Mesodermal cell (in vitro differentiated cells): Measurements from ENCODE around the gene LCN1.

Experiments used
- H3K27ac ChIP-seq: 2 replicates; pipeline ENCODE4 v1.7.0; 2013; ENCODE audit warnings: mild to moderate bottlenecking, low read depth, low read length, moderate library complexity; ENCODE audit not compliant: severe bottlenecking
- H3K36me3 ChIP-seq: 2 replicates; pipeline ENCODE4 v1.7.1; 2013; ENCODE audit warnings: mild to moderate bottlenecking, low read length, moderate library complexity; ENCODE audit not compliant: control insufficient read depth, insufficient read depth
- H3K4me1 ChIP-seq: one replicate; pipeline ENCODE4 v1.7.1; 2013; ENCODE audit warnings: mild to moderate bottlenecking, low read length; ENCODE audit not compliant: insufficient read depth, control insufficient read depth, poor library complexity, severe bottlenecking
- H3K4me3 ChIP-seq: 2 replicates; pipeline ENCODE4 v1.7.0; 2013; ENCODE audit warnings: low read length, control low read depth, mild to moderate bottlenecking; ENCODE audit not compliant: insufficient read depth, poor library complexity, severe bottlenecking; ENCODE audit errors: extremely low read depth
- H3K9me3 ChIP-seq: 2 replicates; pipeline ENCODE4 v1.7.1; 2013; ENCODE audit warnings: mild to moderate bottlenecking, low read length, moderate library complexity; ENCODE audit not compliant: control insufficient read depth
- WGBS, 2 experiments: methylation state at CpG; one replicate each; pipeline ENCODE4 v1.1.5; 2013; ENCODE audit warnings: missing lambda C conversion rate in 2 of 2; ENCODE audit not compliant: insufficient coverage in 2 of 2; 5-methylcytosine and 5-hydroxymethylcytosine counted together

Gene LCN1

DNA sequence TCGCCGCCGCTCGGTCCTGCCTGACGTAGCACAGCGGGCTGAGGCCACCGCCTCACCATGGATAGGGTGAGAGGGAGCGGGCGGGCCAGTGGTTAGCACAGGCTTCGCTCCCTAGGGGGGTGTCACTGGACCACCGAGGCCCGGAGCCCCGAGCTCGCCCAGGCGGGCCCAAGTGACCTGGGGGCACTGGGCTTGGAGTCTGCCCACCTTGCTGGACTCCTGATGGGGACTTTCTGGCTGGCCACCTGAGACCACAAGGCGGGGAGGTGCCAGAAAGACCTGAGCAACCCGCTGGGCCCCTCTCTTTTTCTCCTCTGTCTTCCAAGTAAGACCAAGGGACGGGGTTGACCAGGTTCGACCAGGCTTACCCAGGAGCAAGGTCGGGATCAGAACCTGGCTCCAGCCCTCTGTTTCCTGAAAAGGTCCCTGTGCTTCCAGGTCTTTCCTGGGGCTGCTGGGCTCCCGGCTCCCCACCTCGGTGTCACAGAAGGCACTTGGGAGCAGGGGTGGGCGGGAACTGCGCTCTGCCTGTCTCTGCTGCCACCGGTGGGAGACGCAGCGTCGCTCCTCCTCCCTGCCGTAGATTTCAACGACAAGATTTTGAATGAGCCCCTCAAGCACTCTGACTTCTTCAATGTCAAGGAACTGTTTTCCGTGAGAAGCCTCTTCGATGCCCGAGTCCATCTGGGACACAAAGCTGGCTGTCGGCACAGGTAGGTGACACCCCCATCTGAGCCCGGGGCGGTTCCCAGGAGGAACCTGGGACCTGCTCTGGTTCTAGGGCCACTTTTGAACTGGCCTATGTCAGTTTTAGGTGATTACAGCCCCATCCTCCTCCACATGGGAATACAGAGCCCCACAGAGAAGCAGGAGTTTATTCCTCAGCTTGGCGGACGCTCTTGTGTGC is 19.7 kb upstream of the LCN1 start:
- H3K27ac ChIP-seq = peak overlapping the region; percentile 49
- 36 to 44% methylated on average over 34 to 38 of the region's 38 CpGs for WGBS, 2 experiments

GRCh38 chr9:135502168-135502872 is 18.9 kb upstream of the LCN1 start:
- Histone ChIP-seq H3K27ac (no peak overlapping the region), H3K4me1 (peaks cover 8% of the 10 kb centered on the region), H3K36me3 (peaks cover 39% of the 10 kb centered on the region), H3K4me3 (peak overlapping the region; percentile 89), H3K9me3 (no peaks in the 10 kb centered on the region)
- 94 to 99% methylated on average over 15 of the region's 15 CpGs for WGBS, 2 experiments

More for the DNA sequence above, 19.7 kb upstream of the LCN1 start:
- Histone ChIP-seq H3K4me1 (peaks cover 8% of the 10 kb centered on the region), H3K9me3 (no peaks in the 10 kb centered on the region), H3K36me3 (peaks cover 39% of the 10 kb centered on the region), H3K4me3 (peak overlapping the region; percentile 89)

DNA sequence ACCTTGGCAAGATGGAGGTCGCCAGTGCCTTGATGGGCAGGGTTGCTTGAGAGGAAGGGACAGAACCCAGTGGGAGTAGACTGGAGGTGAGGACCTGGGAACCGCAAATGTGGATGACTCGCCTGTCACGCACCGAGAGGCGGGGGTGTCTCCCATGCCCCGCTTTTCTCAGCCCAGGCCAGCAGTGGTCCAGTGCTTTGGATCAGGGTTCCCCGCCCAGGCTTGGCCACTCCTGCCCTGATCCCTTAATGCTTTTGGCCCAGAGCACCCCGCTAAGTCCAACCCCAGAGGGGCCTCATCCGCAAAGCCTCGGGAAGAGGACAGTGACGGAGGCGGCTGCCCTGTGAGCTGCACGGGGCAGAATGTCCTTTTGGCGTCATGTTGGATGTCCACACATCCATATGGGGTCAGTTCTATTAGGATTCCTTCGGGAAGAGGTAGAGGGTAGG is 18.3 kb upstream of the LCN1 start:
- no peak overlapping the region for H3K27ac ChIP-seq
- H3K36me3 ChIP-seq = peaks cover 39% of the 10 kb centered on the region
- 94 to 97% methylated on average over 16 of the region's 16 CpGs for WGBS, 2 experiments
- no peak overlapping the region for H3K4me3 ChIP-seq
- no peaks in the 10 kb centered on the region for H3K9me3 ChIP-seq
- H3K4me1 ChIP-seq = peaks cover 8% of the 10 kb centered on the region

- WGBS, 2 experiments = 94 to 98% methylated on average over 39 of the region's 41 CpGs
- H3K4me3 ChIP-seq = no peak overlapping the region
- H3K27ac ChIP-seq = no peak overlapping the region
- H3K36me3 ChIP-seq = peaks cover 39% of the 10 kb centered on the region
- no peaks in the 10 kb centered on the region for H3K9me3 ChIP-seq
- H3K4me1 ChIP-seq = peaks cover 8% of the 10 kb centered on the region
Measured at GRCh38 chr9:135503371-135504261, 17.6 kb upstream of the LCN1 start.

GRCh38 chr9:135504262-135505243 is 16.7 kb upstream of the LCN1 start:
- Histone ChIP-seq H3K4me3 (no peak overlapping the region), H3K4me1 (peaks cover 4% of the 10 kb centered on the region), H3K9me3 (no peaks in the 10 kb centered on the region), H3K27ac (no peak overlapping the region), H3K36me3 (peaks cover 39% of the 10 kb centered on the region)
- WGBS, 2 experiments = 79 to 80% methylated on average over 17 to 18 of the region's 21 CpGs

DNA sequence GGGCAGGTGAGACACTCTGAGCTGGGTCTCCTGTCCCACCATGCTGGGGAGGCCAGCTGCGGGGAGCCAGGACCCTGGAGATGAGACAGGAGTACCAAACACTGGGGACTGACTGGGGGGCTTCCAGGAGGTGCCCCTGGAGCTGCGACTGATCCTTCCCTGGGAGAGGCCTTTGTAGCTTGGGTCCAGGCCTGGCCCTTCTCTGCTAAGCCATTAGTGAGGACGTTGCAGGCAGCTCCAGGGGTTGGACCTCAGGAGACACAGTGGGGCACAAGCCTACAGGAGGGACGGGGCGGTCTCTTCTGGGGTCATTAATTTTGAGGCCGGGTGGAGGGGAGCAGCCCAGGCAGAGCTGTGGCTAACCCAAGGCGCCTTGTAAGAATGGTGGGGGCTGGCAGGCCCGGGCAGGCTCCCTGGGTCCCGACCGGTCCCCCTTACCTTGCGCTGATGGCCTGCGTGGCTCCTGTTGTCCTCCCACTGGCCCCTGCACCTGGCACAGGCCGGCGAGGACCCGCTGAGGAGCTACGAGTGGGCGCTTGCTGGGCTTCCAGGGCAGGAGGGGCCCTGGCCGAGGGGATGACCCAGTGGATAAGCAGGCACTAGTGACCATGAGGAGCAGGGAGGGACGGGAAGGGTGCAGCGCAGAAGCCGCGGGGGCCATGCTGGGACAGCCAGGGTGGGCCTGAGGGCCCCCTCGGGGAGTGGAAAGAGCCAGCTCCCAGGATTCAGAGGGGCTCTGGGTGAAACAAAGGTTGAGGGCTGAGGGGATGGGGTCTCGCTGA is 15.6 kb upstream of the LCN1 start:
- WGBS, 2 experiments = 94 to 97% methylated on average over 18 to 19 of the region's 24 CpGs
- Histone ChIP-seq H3K9me3 (no peaks in the 10 kb centered on the region), H3K4me1 (peaks cover 4% of the 10 kb centered on the region), H3K4me3 (no peak overlapping the region), H3K27ac (peak overlapping the region; percentile 5), H3K36me3 (peaks cover 39% of the 10 kb centered on the region)

- peak overlapping the region; percentile 23 for H3K27ac ChIP-seq
- no peaks in the 10 kb centered on the region for H3K9me3 ChIP-seq
- peaks cover 4% of the 10 kb centered on the region for H3K4me1 ChIP-seq
- H3K4me3 ChIP-seq = no peak overlapping the region
- 66 to 82% methylated on average over 12 to 14 of the region's 14 CpGs for WGBS, 2 experiments
- H3K36me3 ChIP-seq = peaks cover 38% of the 10 kb centered on the region
Measured at GRCh38 chr9:135506327-135507103, 14.7 kb upstream of the LCN1 start.

- H3K4me1 ChIP-seq = peaks cover 4% of the 10 kb centered on the region
- no peak overlapping the region for H3K4me3 ChIP-seq
- H3K9me3 ChIP-seq = no peaks in the 10 kb centered on the region
- no peak overlapping the region for H3K27ac ChIP-seq
- H3K36me3 ChIP-seq = peaks cover 30% of the 10 kb centered on the region
- 89 to 91% methylated on average over 13 to 19 of the region's 23 CpGs for WGBS, 2 experiments
Measured at GRCh38 chr9:135507104-135508035, 13.9 kb upstream of the LCN1 start.
